ENCODE measurements around the gene TLE4.

The TLE4 gene

GRCh38 chr9:79564105-79564504 is 7.7 kb upstream of the TLE4 start:
- no peak for DNase-seq
- TF ChIP-seq POLR2A (IDR thresholded peaks at IDR 0.05; ENCODE audit: low read length), result no peak
- no peak for TF ChIP-seq GATA1 (IDR thresholded peaks at IDR 0.05; ENCODE audit: low read depth, low read length)

- no peak for DNase-seq
- TF ChIP-seq GATA1 (IDR thresholded peaks at IDR 0.05; ENCODE audit: low read depth, low read length) (no peak), POLR2A (IDR thresholded peaks at IDR 0.05; ENCODE audit: low read length) (no peak)
Observed at GRCh38 chr9:79565245-79565644, 6.5 kb upstream of the TLE4 start.

GRCh38 chr9:79567671-79568098 is 4.1 kb upstream of the TLE4 start:
- TF ChIP-seq POLR2A (IDR thresholded peaks at IDR 0.05; ENCODE audit: low read length), result no peak
- no peak for TF ChIP-seq GATA1 (IDR thresholded peaks at IDR 0.05; ENCODE audit: low read depth, low read length)
- no peak for DNase-seq

GRCh38 chr9:79568337-79569101 is 3.2 kb upstream of the TLE4 start:
- TF ChIP-seq POLR2A (IDR thresholded peaks at IDR 0.05; ENCODE audit: low read length) (no peak), GATA1 (IDR thresholded peaks at IDR 0.05; ENCODE audit: low read depth, low read length) (no peak)
- no peak for DNase-seq

- peak in 1 of 2 experiments; percentile 22 for DNase-seq
- TF ChIP-seq GATA1 (IDR thresholded peaks at IDR 0.05; ENCODE audit: low read depth, low read length) (no peak), POLR2A (IDR thresholded peaks at IDR 0.05; ENCODE audit: low read length) (no peak)
Observed at GRCh38 chr9:79569814-79570447, 1.8 kb upstream of the TLE4 start.

- no peak for TF ChIP-seq POLR2A (IDR thresholded peaks at IDR 0.05; ENCODE audit: low read length)
- no peak for TF ChIP-seq GATA1 (IDR thresholded peaks at IDR 0.05; ENCODE audit: low read depth, low read length)
- DNase-seq, result peak; percentile 56 to 76
Observed at GRCh38 chr9:79570448-79571308, 1.1 kb upstream of the TLE4 start.

GRCh38 chr9:79572032-79572607 is 355 bp downstream of the TLE4 start:
- TF ChIP-seq POLR2A (IDR thresholded peaks at IDR 0.05; ENCODE audit: low read length) (peak; percentile 50), GATA1 (IDR thresholded peaks at IDR 0.05; ENCODE audit: low read depth, low read length) (no peak)
- DNase-seq, result peak; percentile 61 to 75

- TF ChIP-seq GATA1 (IDR thresholded peaks at IDR 0.05; ENCODE audit: low read depth, low read length) (no peak), POLR2A (IDR thresholded peaks at IDR 0.05; ENCODE audit: low read length) (no peak)
- peak; percentile 61 to 75 for DNase-seq
Observed at GRCh38 chr9:79572608-79573411, 1.0 kb downstream of the TLE4 start.

- no peak for DNase-seq
- no peak for TF ChIP-seq POLR2A (IDR thresholded peaks at IDR 0.05; ENCODE audit: low read length)
- no peak for TF ChIP-seq GATA1 (IDR thresholded peaks at IDR 0.05; ENCODE audit: low read depth, low read length)
Observed at GRCh38 chr9:79573412-79573923, 1.7 kb downstream of the TLE4 start.

GRCh38 chr9:79574136-79574535 is 2.4 kb downstream of the TLE4 start:
- peak in 1 of 2 experiments; percentile 18 for DNase-seq
- TF ChIP-seq POLR2A (IDR thresholded peaks at IDR 0.05; ENCODE audit: low read length) (no peak), GATA1 (IDR thresholded peaks at IDR 0.05; ENCODE audit: low read depth, low read length) (no peak)

GRCh38 chr9:79574781-79575180 is 3.0 kb downstream of the TLE4 start:
- peak in 1 of 2 experiments; percentile 8 for DNase-seq
- TF ChIP-seq POLR2A (IDR thresholded peaks at IDR 0.05; ENCODE audit: low read length), result no peak
- no peak for TF ChIP-seq GATA1 (IDR thresholded peaks at IDR 0.05; ENCODE audit: low read depth, low read length)

GRCh38 chr9:79575547-79575946 is 3.8 kb downstream of the TLE4 start:
- no peak for DNase-seq
- TF ChIP-seq GATA1 (IDR thresholded peaks at IDR 0.05; ENCODE audit: low read depth, low read length) (no peak), POLR2A (IDR thresholded peaks at IDR 0.05; ENCODE audit: low read length) (no peak)

Measured in erythroblast (primary cell).